CD4-positive, CD25-positive, alpha-beta regulatory T cell (primary cell): ENCODE measurements around the gene NCAM1. TPM values are rescaled to one million over a fixed set of nuclear protein-coding genes. Genes with fewer than 3 reads are reported as not detected.

ENCODE experiments used
- ATAC-seq, 2 donors: fragments of 150-1000 bp; cut with Tn5 transposase; one replicate each; pipeline ENCODE4 v1.10.0; 2021; ENCODE audit warnings: low read depth in 2 of 2, moderate number of reproducible peaks in 2 of 2, moderate library complexity in 1 of 2
- DNase-seq, 3 donors: peaks; one replicate each; pipeline versions ENCODE4 v3.0.0 to v3.0.0-alpha.2; 2012 to 2022; ENCODE audit warnings: mixed read lengths in 1 of 3
- H3K27ac ChIP-seq: one replicate; pipeline ENCODE4 v1.7.0; 2013; ENCODE audit warnings: mild to moderate bottlenecking, low read length; ENCODE audit not compliant: insufficient read depth, poor library complexity, severe bottlenecking
- H3K27me3 ChIP-seq: one replicate; pipeline ENCODE4 v1.7.0; 2013; ENCODE audit warnings: low read length; ENCODE audit not compliant: control insufficient read depth, insufficient read depth
- H3K36me3 ChIP-seq: one replicate; pipeline ENCODE4 v1.7.0; 2013; ENCODE audit warnings: mild to moderate bottlenecking, low read length, moderate library complexity; ENCODE audit not compliant: control insufficient read depth, insufficient read depth
- H3K4me1 ChIP-seq: 2 replicates; pipeline ENCODE4 v1.7.0; 2013; ENCODE audit warnings: mild to moderate bottlenecking, low read length; ENCODE audit not compliant: insufficient read depth, control insufficient read depth, poor library complexity, severe bottlenecking
- H3K4me3 ChIP-seq: one replicate; pipeline ENCODE4 v1.7.0; 2013; ENCODE audit warnings: low read depth, mild to moderate bottlenecking, low read length, moderate library complexity
- H3K9me3 ChIP-seq, 2 experiments: 1 replicate in 1 of 2; 2 replicates in 1 of 2; pipeline ENCODE4 v1.7.0; 2013; ENCODE audit warnings: low read length in 2 of 2, mild to moderate bottlenecking in 1 of 2, moderate library complexity in 1 of 2; ENCODE audit not compliant: control insufficient read depth in 2 of 2
- H3K27ac Mint-ChIP-seq, 3 donors: one replicate each; pipeline ENCODE4 v1.8.0; 2020 to 2022; ENCODE audit warnings: mild to moderate bottlenecking in 3 of 3, mixed read lengths in 3 of 3, moderate library complexity in 2 of 3
- H3K27me3 Mint-ChIP-seq: one replicate; pipeline ENCODE4 v1.8.0; 2022; ENCODE audit warnings: mild to moderate bottlenecking, mixed read lengths
- H3K36me3 Mint-ChIP-seq: one replicate; pipeline ENCODE4 v1.8.0; 2020; ENCODE audit warnings: mixed read lengths
- H3K4me1 Mint-ChIP-seq, 4 donors: one replicate each; pipeline ENCODE4 v1.8.0; 2020 to 2022; ENCODE audit warnings: mixed read lengths in 4 of 4, mild to moderate bottlenecking in 1 of 4
- H3K4me3 Mint-ChIP-seq, 4 donors: one replicate each; pipeline ENCODE4 v1.8.0; 2020 to 2022; ENCODE audit warnings: mild to moderate bottlenecking in 4 of 4, mixed read lengths in 4 of 4, moderate library complexity in 3 of 4
- H3K9me3 Mint-ChIP-seq, 7 donors: one replicate each; pipeline ENCODE4 v1.8.0; 2020 to 2022; ENCODE audit warnings: mixed read lengths in 7 of 7, mild to moderate bottlenecking in 3 of 7, moderate library complexity in 2 of 7
- polyA plus RNA-seq, 4 donors: library from polyadenylated mRNA; unstranded; fragments of 300-500 nt; fragmentation: Illumina TruSeq; gene quantifications; one replicate each; pipeline ENCODE4 v1.2.3, GENCODE V29; 2021
- total RNA-seq: library from RNA; stranded (reverse); gene quantifications from one replicate; pipeline ENCODE4 v1.2.3, GENCODE V29; 2022

Gene NCAM1
- total and polyA plus RNA-seq, 5 donors from 2014 or later = 0.03 to 0.79 (median 0.11) TPM; not detected in 1

- H3K4me3 Mint-ChIP-seq = no peak overlapping the region
- Histone ChIP-seq H3K27ac (no peak overlapping the region), H3K4me1 (no peaks in the 10 kb centered on the region), H3K9me3 (no peaks in the 10 kb centered on the region), H3K27me3 (no peaks in the 10 kb centered on the region), H3K4me3 (no peak overlapping the region), H3K36me3 (no peaks in the 10 kb centered on the region)
- no peak overlapping the region for H3K27ac Mint-ChIP-seq
- no peak for ATAC-seq
- peaks cover 0 to 7% (median 2%) of the 10 kb centered on the region in 4 donors for H3K4me1 Mint-ChIP-seq
- H3K36me3 Mint-ChIP-seq = no peaks in the 10 kb centered on the region
- peaks cover 0 to 1% (median 0%) of the 10 kb centered on the region in 7 donors for H3K9me3 Mint-ChIP-seq
- H3K27me3 Mint-ChIP-seq = peaks cover 15% of the 10 kb centered on the region
- no peak for DNase-seq
Measured at GRCh38 chr11:113255096-113255495, 293.9 kb downstream of the NCAM1 start.

- no peaks in the 10 kb centered on the region for H3K36me3 Mint-ChIP-seq
- Histone ChIP-seq H3K36me3 (no peaks in the 10 kb centered on the region), H3K27ac (no peak overlapping the region), H3K27me3 (no peaks in the 10 kb centered on the region), H3K4me1 (no peaks in the 10 kb centered on the region), H3K9me3 (no peaks in the 10 kb centered on the region), H3K4me3 (no peak overlapping the region)
- H3K27ac Mint-ChIP-seq = no peak overlapping the region
- H3K27me3 Mint-ChIP-seq = peaks cover 15% of the 10 kb centered on the region
- H3K9me3 Mint-ChIP-seq = peaks cover 0 to 1% (median 0%) of the 10 kb centered on the region in 7 donors
- H3K4me3 Mint-ChIP-seq = no peak overlapping the region
- ATAC-seq (no peak), DNase-seq (no peak)
- H3K4me1 Mint-ChIP-seq = peaks cover 0 to 8% (median 2%) of the 10 kb centered on the region in 4 donors
Measured at GRCh38 chr11:113255741-113256140, 294.5 kb downstream of the NCAM1 start.

- no peaks in the 10 kb centered on the region for H3K27me3 ChIP-seq
- no peak overlapping the region for H3K27ac ChIP-seq
- H3K4me1 ChIP-seq = no peaks in the 10 kb centered on the region
- H3K4me1 Mint-ChIP-seq = peaks cover 0 to 13% (median 1%) of the 10 kb centered on the region in 4 donors
- no peaks in the 10 kb centered on the region for H3K36me3 ChIP-seq
- H3K4me3 Mint-ChIP-seq = no peak overlapping the region
- H3K27ac Mint-ChIP-seq = no peak overlapping the region
- H3K36me3 Mint-ChIP-seq = no peaks in the 10 kb centered on the region
- no peak overlapping the region for H3K4me3 ChIP-seq
- peaks cover 11% of the 10 kb centered on the region for H3K27me3 Mint-ChIP-seq
- H3K9me3 ChIP-seq = no peaks in the 10 kb centered on the region
- ATAC-seq (no peak), DNase-seq (no peak)
- peaks cover 0 to 1% (median 0%) of the 10 kb centered on the region in 7 donors for H3K9me3 Mint-ChIP-seq
Measured at GRCh38 chr11:113256431-113257202, 295.4 kb downstream of the NCAM1 start.

GRCh38 chr11:113260096-113260425, 298.8 kb downstream of the NCAM1 start:
- peaks cover 0 to 25% (median 0%) of the 10 kb centered on the region in 4 donors for H3K4me1 Mint-ChIP-seq
- H3K27ac Mint-ChIP-seq = no peak overlapping the region
- Histone ChIP-seq H3K4me1 (no peaks in the 10 kb centered on the region), H3K4me3 (no peak overlapping the region), H3K27ac (no peak overlapping the region), H3K9me3 (no peaks in the 10 kb centered on the region), H3K27me3 (no peaks in the 10 kb centered on the region), H3K36me3 (no peaks in the 10 kb centered on the region)
- ATAC-seq (no peak), DNase-seq (no peak)
- no peak overlapping the region for H3K4me3 Mint-ChIP-seq
- peaks cover 2% of the 10 kb centered on the region for H3K27me3 Mint-ChIP-seq
- no peaks in the 10 kb centered on the region for H3K36me3 Mint-ChIP-seq
- peaks cover 0 to 1% (median 0%) of the 10 kb centered on the region in 7 donors for H3K9me3 Mint-ChIP-seq

DNA sequence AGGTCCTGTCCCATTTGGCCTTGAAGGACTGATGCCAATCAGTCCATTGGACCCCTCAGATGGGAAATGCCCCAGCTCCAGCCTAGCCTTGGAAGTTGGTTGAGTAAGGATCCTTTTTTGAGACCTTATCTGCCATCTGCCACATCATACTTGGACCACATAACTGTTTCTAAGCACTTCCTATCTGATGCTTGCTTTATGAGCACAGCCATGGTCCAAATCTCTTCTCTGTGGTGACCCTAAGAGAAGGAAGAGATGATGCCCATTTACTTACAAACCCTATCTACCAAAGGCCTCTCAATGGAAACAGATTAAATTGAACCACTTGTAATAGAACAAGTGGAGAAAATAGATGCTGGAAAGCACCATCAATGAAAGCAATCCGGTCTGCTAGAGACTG, 299.3 kb downstream of the NCAM1 start:
- Histone ChIP-seq H3K27me3 (no peaks in the 10 kb centered on the region), H3K4me1 (no peaks in the 10 kb centered on the region), H3K27ac (no peak overlapping the region), H3K4me3 (no peak overlapping the region), H3K9me3 (no peaks in the 10 kb centered on the region), H3K36me3 (no peaks in the 10 kb centered on the region)
- Mint-ChIP-seq H3K4me3 (no peak overlapping the region), H3K27me3 (peaks cover 4% of the 10 kb centered on the region), H3K27ac (no peak overlapping the region), H3K4me1 (peaks cover 0 to 25% (median 0%) of the 10 kb centered on the region in 4 donors), H3K36me3 (no peaks in the 10 kb centered on the region), H3K9me3 (peaks cover 0 to 1% (median 0%) of the 10 kb centered on the region in 7 donors)
- no peak for ATAC-seq
- no peak for DNase-seq

DNA sequence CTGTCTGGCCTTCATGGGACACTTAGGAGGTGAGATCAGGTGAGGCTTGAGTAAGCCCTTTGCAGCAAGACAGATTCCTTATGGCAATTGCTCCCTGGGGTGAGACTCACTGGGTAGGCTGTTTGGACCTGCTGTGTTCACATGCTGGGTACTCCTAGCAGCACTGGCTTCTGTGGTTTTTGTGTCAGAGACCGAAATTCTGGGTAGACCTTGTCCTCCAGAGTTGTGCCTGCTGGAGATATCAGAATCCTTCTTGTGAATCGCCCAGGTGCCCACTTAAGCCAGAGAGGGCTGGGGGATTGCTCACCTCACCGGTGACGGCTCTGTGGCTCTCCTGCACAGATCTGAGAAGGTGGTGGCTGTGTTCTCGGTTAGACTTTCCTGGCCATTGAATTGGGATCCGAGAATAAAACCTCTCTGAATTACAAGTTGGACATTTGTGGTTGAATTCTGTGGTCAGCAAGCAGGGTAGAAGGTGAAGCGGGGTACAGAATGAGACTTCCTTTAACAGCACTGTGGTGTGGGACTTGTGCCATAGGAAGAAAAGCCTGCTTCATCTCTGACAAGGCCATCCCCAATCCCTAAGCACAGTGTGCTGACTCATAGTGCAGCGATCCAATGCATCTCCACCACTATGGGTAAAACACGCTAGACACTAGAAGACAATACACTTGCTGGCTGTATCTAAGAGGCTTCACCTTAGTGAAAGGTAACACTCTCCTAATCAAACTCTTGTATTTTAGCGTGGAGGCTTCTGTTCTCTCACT, 300.7 kb downstream of the NCAM1 start:
- peaks cover 0 to 1% (median 0%) of the 10 kb centered on the region in 7 donors for H3K9me3 Mint-ChIP-seq
- no peak overlapping the region for H3K27ac ChIP-seq

GRCh38 chr11:113262594-113262993, 301.4 kb downstream of the NCAM1 start:
- Histone ChIP-seq H3K27ac (no peak overlapping the region), H3K4me3 (no peak overlapping the region), H3K9me3 (no peaks in the 10 kb centered on the region), H3K4me1 (no peaks in the 10 kb centered on the region), H3K27me3 (no peaks in the 10 kb centered on the region), H3K36me3 (no peaks in the 10 kb centered on the region)
- H3K4me3 Mint-ChIP-seq = peak overlapping the region in 1 of 4 donors; percentile 24
- peaks cover 0 to 1% (median 0%) of the 10 kb centered on the region in 7 donors for H3K9me3 Mint-ChIP-seq
- peaks cover 0 to 25% (median 0%) of the 10 kb centered on the region in 4 donors for H3K4me1 Mint-ChIP-seq
- no peaks in the 10 kb centered on the region for H3K36me3 Mint-ChIP-seq
- peaks cover 8% of the 10 kb centered on the region for H3K27me3 Mint-ChIP-seq
- ATAC-seq (peak; percentile 15 to 38), DNase-seq (peak; percentile 28 to 40 (median 34))
- peak overlapping the region in 2 of 3 donors; percentile 11 to 59 for H3K27ac Mint-ChIP-seq

More for the DNA sequence above, 300.7 kb downstream of the NCAM1 start:
- peaks cover 0 to 25% (median 0%) of the 10 kb centered on the region in 4 donors for H3K4me1 Mint-ChIP-seq
- no peaks in the 10 kb centered on the region for H3K36me3 Mint-ChIP-seq
- H3K27ac Mint-ChIP-seq = peak overlapping the region in 2 of 3 donors; percentile 11 to 59
- no peaks in the 10 kb centered on the region for H3K27me3 ChIP-seq
- H3K4me3 Mint-ChIP-seq = peak overlapping the region in 1 of 4 donors; percentile 24
- ATAC-seq (peak in 1 of 2 donors; percentile 32), DNase-seq (no peak)
- H3K4me3 ChIP-seq = no peak overlapping the region
- H3K36me3 ChIP-seq = no peaks in the 10 kb centered on the region
- peaks cover 8% of the 10 kb centered on the region for H3K27me3 Mint-ChIP-seq
- no peaks in the 10 kb centered on the region for H3K9me3 ChIP-seq
- no peaks in the 10 kb centered on the region for H3K4me1 ChIP-seq
